Measurements from ENCODE around the gene YIPF1.
A peak's percentile ranks its signal among the peaks of the same experiment; 100 is the strongest.

The YIPF1 gene

DNA sequence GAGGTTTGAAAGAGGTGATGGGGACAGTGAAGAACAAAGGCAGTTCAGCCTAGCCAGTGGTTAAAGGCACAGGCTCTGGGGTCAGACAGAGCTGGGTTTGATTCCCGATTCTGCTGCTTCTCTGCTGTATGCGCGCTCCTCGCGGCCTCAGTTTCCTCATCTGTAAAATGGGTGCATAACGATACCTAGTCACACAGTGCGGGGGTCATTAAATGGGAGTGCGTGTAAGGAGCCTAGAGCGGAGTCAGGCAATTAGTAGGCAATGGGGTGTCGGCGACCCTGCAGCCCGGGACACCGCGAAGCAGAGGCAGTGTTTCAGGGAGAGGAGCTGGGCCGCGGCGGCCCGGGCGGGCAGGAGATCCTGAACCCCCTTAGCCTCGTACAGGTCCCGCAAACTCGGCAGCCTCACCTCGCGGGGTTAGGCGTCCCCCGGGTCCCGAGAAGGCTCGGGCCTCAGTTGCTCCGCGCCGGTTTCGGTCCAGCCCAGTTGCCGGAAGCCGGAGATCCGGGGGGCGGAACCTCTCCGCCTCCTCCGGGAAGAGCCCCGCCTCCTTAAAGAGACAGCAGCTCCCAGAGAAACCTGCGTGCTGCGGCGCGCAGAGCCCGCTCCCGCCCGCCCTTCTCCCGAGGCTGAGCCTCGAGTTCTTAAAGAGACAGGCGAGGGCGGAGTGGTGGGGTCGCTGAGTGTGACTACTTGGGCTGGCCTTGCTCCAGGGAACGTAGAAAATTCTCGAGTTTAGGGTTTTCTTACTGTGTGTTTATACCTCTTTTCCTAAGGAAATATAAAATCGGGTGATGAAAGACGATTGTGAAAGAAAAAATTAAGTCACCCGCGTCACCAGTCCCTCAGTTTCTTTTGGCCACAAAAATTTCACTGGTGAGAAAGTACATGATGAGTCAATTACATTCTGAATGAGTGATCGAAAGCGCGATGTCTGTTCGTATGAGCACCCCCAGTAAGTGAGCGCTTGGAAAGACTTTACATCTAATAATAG lies at the start of gene YIPF1:
TSS of gene YIPF1 (minus strand) at position 494 of the 995 bp plus-strand sequence. CDS start 860 bp downstream, outside the sequence.
- peak; percentile 80 for DNase-seq (ENCODE audit: low spot score)

DNA sequence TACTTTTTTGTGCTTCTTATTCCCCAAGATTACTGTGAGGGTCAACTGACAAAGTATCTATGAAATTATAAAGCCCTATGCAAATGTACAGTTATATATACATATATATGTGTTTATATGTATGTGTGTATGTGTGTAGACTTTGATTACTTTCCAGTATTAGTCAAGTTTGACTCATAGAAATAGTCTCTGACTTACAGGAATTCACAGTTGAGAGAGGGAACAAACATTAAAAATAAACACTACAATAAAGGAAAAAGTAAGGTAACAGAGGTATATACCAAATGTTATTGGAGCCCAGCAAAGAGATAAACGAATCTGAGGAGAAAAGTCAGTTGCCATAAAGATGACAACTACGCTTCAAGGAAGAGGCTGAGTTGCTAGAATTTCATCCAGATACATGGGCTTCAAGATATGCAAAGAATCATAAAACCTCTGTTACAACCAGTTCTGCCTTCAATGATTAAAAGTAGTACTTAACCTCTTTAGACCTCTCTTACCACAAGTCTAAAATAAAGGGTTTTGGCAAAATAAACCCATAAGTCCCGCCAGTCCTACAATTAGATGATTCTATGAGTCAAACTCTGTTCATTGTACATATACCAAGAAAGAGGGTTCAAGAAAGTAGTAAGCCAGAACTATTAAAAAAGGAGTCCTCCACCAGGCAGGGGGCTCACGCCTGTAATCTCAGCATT lies 48.7 kb upstream of the YIPF1 start:
- no peak for DNase-seq (ENCODE audit: low spot score)

DNA sequence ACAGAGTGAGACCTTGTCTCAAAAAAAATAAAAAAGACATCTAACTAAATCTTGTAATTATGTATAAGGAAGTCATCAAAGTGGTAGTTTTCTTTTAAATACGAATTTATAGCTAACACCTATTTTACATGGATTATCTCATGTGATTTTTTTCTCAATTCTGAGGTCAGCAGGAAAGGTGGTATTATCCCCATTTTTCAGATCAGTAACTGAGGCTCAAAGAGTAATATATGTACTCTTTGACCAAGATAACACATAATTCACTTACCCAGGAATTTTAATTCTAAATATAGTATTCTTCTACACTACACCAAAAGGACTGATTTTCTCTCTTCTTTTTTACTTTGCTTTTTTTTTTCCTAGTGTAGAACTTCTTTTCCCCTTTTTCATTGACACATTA lies 46.8 kb upstream of the YIPF1 start:
- no peak for DNase-seq (ENCODE audit: low spot score)

DNA sequence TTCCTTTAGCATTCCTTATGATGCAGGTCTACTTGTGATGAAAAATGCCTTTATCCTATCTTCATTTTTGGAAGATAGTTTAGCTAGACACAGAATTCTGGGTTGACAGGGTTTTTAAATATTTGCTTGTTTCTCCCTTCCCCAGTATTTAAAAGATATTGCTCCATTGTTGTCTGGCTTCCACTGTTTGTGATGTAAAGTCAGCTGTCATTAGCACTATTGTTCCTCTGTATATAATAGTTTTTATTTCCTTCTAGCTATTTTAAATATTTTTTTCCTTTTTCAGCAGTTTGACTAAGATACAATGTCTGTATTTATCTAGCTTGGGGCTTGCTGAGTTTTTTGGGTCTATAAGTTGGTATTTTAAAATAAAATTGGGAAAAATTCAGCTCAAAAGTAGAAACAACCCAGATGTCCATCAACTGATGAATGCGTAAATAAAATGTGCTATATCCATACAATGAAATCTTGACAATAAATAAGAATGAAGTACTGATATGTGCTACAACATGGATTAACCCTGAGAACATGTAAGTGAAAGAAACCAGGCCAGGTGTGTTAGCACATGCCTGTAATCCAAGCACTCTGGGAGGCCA lies 44.7 kb upstream of the YIPF1 start:
- DNase-seq (ENCODE audit: low spot score), result no peak

DNA sequence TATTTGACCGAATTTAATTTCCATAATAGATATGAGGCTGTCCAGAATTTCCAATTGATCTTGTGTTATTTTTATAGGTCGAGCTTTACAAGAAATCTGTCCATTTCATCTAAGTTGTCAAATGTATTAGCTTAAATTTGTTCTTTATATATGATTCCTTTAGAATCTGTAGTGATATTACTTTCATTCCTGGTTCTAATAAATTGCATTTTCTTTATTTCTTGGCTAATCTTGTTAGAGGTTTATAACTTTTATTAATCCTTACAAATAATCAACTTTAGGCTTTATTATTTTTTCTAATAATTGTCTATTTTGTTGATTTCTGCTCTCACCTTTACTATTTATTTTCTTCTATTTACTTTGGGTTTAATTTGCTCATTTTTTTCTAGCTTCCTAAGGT lies 41.9 kb upstream of the YIPF1 start:
- no peak for DNase-seq (ENCODE audit: low spot score)

DNA sequence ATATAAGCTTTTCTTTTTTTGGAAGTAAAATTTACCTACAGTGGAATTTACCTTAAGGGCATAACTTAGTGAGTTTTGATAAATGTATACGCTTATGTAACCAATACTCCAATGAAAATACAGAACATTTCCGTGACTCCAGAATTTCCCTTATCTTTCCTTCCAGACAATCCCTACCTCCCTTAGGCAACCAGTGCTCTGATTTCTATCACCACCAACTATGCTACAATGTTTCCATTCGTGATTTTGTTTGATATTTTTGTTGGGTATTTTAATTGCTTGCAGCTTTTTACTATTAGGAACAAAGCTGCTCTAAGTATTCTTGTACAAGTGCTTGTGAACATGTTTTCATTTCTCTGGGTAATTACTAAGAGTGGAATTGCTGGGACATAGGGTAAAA lies 41.3 kb upstream of the YIPF1 start:
- no peak for DNase-seq (ENCODE audit: low spot score)

DNA sequence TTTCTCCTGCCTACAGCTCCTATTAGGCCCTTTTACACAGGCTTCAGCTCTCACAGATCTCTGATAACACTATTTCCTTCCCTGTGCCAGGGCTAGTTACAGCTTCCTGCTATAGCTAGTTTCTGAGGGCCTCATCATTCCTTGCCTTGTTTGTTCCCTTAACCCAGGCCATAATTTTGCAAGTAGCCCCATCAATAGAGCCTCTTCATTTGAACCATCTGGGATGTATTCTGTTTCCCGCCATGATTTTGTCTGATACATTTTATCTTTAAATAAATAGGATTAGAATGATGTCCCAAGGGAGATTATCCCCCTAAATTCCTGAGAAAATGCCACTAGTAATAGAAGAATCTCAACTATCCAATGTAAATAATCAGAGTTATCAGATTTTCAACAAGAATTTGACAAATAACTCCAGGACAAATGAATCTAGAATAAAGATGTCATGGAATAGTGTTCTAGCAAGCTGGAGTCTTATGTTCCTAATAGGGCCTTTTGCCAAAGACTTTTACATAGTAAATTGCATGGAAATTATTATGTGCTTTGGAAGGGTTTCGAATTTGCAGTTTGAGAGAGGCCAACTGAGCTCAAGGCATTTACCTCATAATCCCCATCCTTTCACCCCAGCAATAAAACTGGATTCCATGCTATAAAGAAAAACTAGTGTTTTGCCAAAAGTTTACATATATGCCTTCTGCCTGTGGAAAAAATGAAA lies 39.8 kb upstream of the YIPF1 start:
- no peak for DNase-seq (ENCODE audit: low spot score)

DNA sequence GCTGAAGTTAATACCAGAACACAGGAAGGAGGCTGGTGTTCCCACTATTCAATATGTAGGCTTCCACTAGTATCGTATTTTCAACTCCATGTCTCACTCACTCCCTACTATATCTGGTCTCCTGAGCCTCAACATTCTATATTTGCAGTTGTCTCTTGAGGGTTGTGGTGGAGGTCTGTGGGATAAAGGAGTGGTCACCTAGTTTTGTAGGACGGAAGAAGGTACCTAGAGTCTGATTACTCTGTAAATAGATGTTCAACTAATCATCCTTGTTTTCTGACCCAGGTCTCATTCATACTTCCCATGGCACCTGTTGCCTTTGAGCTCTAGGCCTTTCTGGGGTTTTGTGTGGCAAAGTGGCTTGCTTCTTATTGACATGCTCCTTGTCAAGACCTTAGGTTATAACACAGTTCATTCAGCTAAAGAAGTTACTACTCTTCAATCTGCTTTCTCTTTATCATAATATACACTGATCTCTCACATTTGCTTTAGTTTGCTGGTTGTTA lies 37.8 kb upstream of the YIPF1 start:
- DNase-seq (ENCODE audit: low spot score), result no peak

DNA sequence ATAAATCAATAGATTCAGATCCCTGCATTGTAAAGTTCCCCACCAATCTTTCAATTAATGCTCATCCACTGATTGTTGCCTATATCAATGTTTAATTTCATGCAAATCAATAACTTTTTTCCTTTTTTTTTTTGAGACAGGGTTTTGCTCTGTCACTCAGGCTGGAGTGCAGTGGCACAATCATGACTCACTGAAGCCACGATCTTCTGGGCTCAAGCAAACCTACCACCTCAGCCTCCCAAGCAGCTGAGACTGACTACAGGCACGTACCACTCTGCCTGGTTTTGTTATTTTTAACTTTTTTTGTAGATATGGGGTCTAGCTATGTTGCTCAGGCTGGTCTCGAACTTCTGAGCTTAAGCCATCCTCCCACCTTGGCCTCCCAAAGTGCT lies 30.1 kb upstream of the YIPF1 start:
- DNase-seq (ENCODE audit: low spot score), result no peak

DNA sequence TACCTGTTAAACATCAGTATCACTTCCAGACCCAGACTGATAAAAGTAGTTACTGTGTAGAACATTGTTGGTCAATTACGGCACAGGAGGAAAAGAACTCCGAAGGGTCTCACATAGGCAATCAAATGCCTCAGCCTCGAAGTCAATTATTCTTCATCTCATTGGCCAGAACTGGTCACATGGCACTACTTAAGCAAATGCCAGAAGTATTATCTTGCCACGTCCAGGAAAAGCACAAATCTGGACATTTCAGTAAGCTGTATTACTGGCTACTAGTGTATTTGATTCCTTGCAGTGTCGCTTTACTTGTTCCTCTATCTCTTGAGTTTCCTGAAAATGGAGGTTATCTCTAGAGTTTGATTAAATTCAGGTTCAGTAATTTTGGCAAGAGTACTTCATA lies 28.7 kb upstream of the YIPF1 start:
- no peak for DNase-seq (ENCODE audit: low spot score)

DNA sequence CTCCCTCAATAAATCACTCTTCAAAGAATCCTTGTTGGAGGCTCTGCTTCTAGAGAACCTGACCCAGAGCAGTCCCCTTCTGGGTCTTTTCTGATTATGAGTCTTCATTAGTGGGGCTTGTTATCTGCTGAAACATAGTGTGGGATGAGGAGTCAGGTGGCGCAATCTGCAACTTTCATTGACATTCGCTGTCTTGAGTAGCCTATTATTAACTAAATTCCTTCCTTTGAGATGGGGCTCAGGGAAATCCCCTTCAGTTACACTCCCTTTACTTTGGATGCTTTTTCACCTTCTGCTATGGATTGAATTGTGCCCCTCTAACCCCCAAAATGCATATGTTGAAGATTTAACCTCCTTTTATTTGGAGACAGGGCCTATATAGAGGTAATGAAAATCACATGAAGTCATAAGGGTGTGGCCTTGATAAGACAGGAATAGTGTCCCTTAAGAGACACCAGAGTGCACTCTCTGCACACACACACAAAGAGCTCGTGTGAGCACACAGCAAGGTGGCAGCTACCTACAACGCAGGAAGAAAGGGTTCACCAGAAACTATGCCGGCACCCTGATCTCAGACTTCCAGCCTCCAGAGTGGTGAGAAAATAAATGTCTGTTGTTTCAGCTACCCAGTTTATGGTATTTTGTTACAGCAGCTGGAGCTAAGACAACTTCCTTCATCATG lies 23.9 kb upstream of the YIPF1 start:
- DNase-seq (ENCODE audit: low spot score), result no peak

DNA sequence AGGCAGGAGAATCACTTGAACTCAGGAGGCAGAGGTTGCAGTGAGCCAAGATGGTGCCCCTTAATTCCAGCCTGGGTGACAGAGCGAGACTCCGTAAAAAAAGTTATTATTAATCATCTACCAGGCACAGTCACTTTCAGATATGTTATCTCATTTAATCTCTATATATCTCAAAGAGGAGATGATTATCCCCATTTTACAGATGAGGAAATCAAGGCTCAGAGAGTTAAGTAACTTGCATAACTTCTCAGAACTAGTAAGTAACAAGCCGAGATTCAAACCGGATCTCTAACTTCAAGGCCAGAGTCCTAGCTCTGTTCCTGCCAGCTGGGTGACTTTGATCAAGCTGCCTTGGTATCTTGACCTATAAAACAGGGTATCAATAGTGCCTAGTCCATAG lies 21.8 kb upstream of the YIPF1 start:
- no peak for DNase-seq (ENCODE audit: low spot score)

DNA sequence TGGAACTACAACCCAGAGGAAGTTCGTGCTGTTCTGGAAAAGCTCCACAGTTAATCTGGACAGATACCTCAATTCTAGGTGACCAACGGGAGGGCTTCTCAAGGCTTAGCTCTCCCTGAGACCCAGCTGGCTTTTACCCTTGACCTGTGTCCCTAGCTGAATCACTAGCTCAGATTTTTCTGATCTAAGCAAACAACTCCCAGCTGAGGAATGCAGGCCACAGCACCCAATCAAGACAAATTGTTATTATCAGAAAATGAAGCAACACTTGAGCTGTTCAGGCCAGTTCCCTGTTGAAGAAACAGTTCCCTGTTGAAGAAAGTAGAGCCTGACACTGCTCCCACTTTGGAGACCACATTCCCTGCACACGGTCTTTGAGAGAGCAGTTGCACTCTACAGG lies 20.3 kb upstream of the YIPF1 start:
- no peak for DNase-seq (ENCODE audit: low spot score)

DNA sequence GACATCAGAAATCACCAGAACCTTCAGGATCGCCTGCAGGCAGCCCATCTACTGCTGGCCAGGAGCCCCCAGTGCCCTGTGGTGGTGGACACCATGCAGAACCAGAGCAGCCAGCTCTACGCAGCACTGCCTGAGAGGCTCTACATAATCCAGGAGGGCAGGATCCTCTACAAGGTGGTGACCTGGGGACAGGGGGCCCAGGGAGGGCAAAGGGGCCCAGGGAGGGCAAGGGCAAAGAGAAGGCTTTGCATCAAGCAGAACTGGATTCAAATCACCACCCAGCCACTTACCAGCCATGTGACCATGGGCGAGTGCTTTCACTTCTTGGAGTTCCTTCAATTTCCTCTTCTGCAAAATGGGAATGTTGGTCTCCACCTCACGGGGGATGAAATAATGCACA lies 16.5 kb upstream of the YIPF1 start:
- no peak for DNase-seq (ENCODE audit: low spot score)

DNA sequence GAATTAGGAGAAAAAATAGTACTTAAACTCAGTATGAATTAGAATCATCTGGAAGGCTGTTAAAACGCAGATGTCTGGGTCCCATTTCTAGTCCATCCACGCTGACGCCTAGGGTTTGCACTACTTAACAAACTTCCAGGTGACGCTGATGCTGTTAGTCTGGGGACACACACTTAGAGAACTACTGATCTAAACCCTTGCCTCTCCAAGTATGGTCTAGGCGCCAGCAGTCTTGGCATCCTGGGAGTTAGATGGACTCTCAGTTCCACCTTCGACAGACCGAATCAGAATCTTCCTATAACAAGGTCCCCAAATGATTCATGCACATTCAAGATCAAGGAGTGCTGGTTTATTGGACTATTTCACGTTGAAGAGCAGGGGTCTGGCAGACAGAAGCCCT lies 15.9 kb upstream of the YIPF1 start:
- DNase-seq (ENCODE audit: low spot score), result no peak

DNA sequence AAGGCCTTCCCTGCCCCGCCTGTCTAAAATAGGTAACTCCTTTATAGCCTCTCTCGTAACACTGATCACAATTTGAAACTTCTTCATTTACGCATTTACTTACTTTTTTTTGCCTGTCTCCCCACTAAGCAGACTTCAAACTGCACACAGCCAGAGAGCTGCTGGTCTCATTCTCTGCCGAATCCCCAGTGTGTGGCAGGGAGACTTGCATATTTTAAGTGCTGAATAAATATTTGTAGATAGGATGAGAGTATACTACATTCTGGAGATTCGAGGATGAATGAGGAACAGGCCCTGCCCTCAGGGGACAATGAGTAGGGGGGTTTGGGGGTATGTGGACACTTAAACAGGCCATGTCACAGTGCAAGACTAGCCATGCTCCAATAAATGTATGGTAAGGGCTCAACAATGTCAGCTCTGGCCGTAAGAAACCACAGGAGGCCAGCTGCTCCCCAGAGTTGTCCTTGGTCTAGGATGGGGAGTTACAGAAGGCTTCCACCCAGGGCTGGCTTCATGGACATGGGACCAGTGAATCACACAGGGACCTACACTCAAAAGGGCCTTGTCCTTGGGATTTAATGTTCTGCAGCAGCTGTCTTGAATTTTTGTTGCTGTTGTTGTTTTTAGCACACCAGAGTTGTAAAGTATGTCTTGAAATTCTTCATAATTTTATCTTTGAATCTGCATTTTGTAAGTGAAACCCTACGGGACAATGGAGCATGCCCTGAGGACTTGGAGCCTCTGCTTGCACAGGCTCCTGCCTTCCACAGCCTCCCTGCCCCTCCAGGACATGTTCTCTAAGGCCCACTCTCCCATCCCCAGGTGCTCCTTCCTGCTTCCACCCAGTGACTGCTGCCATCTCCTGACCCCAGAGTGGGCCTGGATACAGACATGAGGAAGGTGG lies 12.9 kb upstream of the YIPF1 start:
- DNase-seq (ENCODE audit: low spot score), result no peak

DNA sequence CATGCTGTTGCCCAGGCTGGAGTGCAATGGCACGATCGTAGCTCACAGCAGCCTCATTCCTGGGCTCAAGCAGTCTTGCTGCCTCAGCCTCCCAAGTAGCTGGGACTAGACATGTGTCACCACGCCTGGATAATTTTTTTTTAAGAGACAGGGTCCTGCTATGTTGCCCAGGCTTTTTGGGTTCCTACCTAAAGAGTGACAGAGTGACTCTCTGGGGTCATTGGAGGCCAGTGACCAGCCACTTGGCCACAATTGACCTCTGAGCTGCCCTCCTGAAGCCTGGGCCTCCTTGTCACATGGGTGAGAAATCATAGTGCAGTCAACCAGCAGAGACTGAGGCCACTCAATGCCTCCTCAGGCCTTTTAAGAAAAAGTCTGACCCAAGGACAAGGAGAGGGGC lies 10.1 kb upstream of the YIPF1 start:
- no peak for DNase-seq (ENCODE audit: low spot score)

DNA sequence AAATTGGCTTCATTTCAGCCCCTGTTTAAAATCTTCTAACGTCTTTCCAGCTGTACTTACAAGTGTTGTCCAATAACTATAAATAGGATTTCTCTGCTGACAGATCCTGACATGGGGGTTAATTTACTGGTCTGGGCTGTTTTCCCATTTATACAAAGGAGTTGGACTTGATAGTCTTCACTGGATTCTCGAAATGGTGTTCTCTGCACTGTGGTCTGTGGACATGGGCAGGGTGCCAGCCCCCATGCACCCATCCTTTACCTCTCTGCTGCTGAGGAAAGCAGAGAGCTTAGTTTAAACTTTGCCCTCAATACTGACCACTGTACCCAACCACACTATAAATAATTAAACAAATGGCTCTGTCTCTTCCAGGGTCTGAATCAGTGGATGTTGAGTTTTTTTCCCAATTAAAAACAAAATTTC lies 9.6 kb upstream of the YIPF1 start:
- no peak for DNase-seq (ENCODE audit: low spot score)

DNA sequence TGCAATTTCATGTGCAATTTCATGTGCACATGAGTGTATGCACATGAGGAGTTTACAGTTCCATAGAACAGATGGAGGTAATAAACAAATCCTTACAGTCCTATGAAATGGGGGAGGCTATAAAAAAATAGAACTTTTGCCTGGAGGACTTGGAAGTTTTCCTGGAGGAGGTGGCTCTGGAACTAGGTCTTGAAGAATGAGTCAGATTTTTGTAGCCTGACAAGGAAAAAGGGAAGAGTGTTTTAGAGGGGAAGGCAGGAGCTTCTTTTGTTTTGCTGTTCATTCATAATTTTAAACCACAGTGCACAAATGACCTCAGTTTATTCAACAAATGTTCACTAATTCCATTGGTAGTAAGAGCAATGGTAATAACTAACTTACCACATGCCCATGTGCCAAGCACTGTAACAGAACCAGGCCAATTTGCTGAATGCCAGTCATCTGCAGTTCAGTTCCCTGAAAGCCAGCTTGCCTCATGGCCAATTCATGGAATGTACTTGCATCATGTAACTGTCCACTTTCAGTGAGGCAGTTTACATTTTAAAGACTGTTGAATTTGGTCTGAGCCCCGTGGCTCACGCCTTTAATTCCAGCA lies 7.1 kb upstream of the YIPF1 start:
- no peak for DNase-seq (ENCODE audit: low spot score)

DNA sequence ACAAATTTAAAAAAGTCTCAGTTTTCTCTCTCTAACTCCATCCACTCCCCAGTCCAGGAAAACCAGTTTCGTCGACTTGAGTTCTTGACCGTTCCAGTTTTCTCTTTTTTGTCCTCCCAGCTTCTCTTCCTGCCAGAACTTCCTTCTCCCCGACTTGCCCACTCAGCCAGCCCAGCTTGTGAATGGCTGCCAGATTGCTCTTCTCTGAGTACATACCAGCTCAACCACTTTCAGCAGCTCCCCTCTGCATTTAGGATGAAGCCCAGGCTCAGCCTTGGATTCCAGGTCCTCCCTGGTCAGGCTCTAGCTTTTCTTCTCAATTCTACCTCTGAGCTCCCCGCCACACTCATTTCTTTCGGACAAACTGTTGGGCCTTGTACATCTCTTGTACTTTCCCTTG lies 5.8 kb upstream of the YIPF1 start:
- DNase-seq (ENCODE audit: low spot score), result no peak

All from kidney capillary endothelial cell (primary cell).